GM12872 (cell line): Measurements from ENCODE around the gene S100A16.

Experiments
- TF ChIP-seq, protein P1 (sequence below): IDR thresholded peaks from 3 replicates; pipeline ENCODE4 v1.5.1; 2011; ENCODE audit warnings: low read depth, mild to moderate bottlenecking, low read length, moderate library complexity; ENCODE audit not compliant: insufficient read depth

The S100A16 gene

GRCh38 chr1:153628638-153629342 lies 15.9 kb upstream of the S100A16 start:
- TF ChIP-seq, protein P1, sequence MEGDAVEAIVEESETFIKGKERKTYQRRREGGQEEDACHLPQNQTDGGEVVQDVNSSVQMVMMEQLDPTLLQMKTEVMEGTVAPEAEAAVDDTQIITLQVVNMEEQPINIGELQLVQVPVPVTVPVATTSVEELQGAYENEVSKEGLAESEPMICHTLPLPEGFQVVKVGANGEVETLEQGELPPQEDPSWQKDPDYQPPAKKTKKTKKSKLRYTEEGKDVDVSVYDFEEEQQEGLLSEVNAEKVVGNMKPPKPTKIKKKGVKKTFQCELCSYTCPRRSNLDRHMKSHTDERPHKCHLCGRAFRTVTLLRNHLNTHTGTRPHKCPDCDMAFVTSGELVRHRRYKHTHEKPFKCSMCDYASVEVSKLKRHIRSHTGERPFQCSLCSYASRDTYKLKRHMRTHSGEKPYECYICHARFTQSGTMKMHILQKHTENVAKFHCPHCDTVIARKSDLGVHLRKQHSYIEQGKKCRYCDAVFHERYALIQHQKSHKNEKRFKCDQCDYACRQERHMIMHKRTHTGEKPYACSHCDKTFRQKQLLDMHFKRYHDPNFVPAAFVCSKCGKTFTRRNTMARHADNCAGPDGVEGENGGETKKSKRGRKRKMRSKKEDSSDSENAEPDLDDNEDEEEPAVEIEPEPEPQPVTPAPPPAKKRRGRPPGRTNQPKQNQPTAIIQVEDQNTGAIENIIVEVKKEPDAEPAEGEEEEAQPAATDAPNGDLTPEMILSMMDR: no peak

GRCh38 chr1:153627715-153628626 lies 15.0 kb upstream of the S100A16 start, which contains the start of gene S100A1:
TSS of gene S100A1 (plus strand) at chr1:153628434. CDS start at chr1:153630522, 2,088 bp downstream.
- TF ChIP-seq, protein P1: no peak

DNA sequence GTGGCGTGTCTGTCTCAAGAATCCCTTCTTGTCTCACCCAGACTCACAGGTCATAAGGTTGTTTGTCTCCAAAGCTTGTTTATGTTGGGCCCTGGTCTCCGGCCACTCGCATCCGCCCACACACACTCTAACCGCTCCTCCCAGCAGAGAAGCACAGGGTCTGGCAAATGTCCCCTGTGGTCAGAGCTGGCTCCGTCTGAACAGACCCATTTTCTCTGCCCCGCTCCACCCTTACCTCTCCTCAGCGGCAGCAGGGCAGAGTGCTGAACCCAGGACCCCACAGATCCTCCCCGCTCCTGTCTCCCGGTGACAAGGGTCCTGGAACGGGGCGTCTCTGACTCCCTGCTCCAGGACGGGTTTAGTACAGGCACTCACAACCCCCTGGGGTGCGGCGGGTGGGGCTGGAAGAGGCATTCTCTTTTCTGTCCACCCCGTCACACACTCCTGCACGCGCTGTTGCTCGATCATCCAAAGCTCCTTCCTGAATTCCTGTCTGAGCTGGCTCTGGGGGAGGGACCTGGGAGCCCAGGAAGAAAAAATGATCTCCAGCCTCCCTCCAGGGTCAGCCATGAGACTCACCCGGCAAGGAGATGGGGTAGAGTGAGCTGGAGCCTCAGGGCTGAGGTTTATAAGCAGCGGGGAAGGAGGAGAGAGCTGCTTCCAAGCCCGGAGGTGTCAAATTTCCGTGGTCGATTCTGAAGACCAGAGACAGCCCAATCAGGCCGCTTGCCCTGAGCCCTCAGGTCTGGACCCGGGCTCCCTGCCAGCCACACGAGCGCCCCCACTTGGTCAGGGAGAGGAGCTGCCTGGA lies 14.2 kb upstream of the S100A16 start, which contains the start of gene S100A13:
Gene S100A13, minus strand, starts transcription at position 602 of the 811 bp plus-strand sequence. CDS start 1,033 bp downstream, outside the sequence.
- TF ChIP-seq, protein P1: peak; percentile 80

DNA sequence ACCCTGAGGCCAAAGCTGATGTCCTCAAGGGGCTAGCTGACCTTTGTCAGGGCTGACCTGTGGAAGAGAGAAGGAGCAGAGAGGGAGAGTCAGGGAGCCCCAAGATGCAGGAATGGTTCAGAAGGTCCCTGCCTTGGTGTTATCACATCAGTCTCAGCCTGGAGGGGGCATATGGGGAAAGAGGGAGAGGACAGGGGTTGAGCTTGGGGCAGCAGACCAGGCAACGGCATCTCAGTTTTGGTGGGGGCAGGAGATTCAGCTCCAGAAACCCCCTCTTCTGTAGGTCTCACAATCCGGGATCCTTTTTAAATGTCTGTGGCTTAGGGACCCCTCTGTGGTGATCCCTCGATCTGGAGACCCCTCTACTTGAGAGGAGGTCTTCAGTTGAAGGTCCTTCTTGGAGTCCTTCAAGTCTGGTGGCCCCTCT lies 13.6 kb upstream of the S100A16 start:
- TF ChIP-seq, protein P1: no peak

- TF ChIP-seq, protein P1: no peak
Measured at GRCh38 chr1:153624965-153625611, 12.2 kb upstream of the S100A16 start.

DNA sequence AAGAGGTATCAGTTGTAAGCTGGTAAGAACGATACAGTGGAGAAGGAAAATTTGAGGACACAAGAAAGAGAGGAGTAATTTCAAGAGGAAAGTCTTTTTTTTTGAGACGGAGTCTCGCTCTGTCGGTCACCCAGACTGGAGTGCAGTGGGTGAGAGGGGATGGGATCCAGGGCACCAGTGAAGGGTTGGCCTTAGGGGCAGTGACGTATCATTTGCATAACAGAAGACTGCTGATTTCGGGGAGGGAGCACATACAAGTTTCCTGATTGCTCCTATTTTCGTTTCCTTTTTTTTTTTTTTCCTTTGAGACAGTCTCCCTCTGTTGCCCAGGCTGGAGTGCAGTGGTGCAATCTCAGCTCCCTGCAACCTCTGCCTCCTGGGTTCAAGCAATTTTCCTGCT lies 10.2 kb upstream of the S100A16 start:
- TF ChIP-seq, protein P1: no peak
